CD14-positive monocyte (primary cell): Measurements from ENCODE around the gene CDKN2AIP. TPM values are rescaled to one million over a fixed set of nuclear protein-coding genes. Genes with fewer than 3 reads are reported as not detected.

Experiments used
- DNase-seq, 3 donors: peaks; one replicate each; pipeline ENCODE4 v3.0.0-alpha.2; 2011 to 2022
- H2AFZ ChIP-seq: 2 replicates; pipeline ENCODE4 v1.6.0; 2012; ENCODE audit warnings: mild to moderate bottlenecking, low read depth, low read length, inconsistent platforms; ENCODE audit not compliant: insufficient read depth, poor library complexity, severe bottlenecking
- H3K27ac ChIP-seq, 2 donors: 1 replicate in 1 of 2; 2 replicates in 1 of 2; pipeline ENCODE4 v1.5.1; 2012 to 2013; ENCODE audit warnings: low read length in 2 of 2, control low read depth in 1 of 2, inconsistent platforms in 1 of 2, low read depth in 1 of 2, mild to moderate bottlenecking in 1 of 2
- H3K27me3 ChIP-seq, 2 donors: one replicate each; pipeline versions ENCODE4 v1.6.0 to v1.6.1; 2011 to 2013; ENCODE audit warnings: low read length in 2 of 2; ENCODE audit not compliant: control insufficient read depth in 2 of 2, insufficient read depth in 2 of 2
- H3K36me3 ChIP-seq, 2 donors: replicated peaks in 1 of 2; 1 replicate in 1 of 2; 2 replicates in 1 of 2; pipeline versions ENCODE4 v1.5.1 to v1.6.1; 2012 to 2013; ENCODE audit warnings: low read length in 2 of 2, control low read depth in 1 of 2, inconsistent platforms in 1 of 2, mild to moderate bottlenecking in 1 of 2; ENCODE audit not compliant: insufficient read depth in 2 of 2, control insufficient read depth in 1 of 2
- H3K4me1 ChIP-seq, 2 donors: 1 replicate in 1 of 2; 2 replicates in 1 of 2; pipeline versions ENCODE4 v1.5.1 to v1.6.1; 2012 to 2013; ENCODE audit warnings: low read length in 2 of 2, control low read depth in 1 of 2, inconsistent platforms in 1 of 2, mild to moderate bottlenecking in 1 of 2, moderate library complexity in 1 of 2; ENCODE audit not compliant: insufficient read depth in 2 of 2, control insufficient read depth in 1 of 2
- H3K4me2 ChIP-seq: replicated peaks from 2 replicates; pipeline ENCODE3; 2012; ENCODE audit warnings: low read length, moderate library complexity, mild to moderate bottlenecking; ENCODE audit not compliant: poor library complexity, severe bottlenecking; ENCODE audit errors: extremely low read depth
- H3K4me3 ChIP-seq, 3 experiments: fragments of 200-600 bp in 1 of 3; sonication (generic) in 1 of 3; replicated peaks in 1 of 3; 1 replicate in 2 of 3; 2 replicates in 1 of 3; pipeline ENCODE4 v1.5.1; 2011 to 2013; ENCODE audit warnings: low read length in 3 of 3, mild to moderate bottlenecking in 3 of 3, control low read depth in 2 of 3, low read depth in 2 of 3, inconsistent platforms in 1 of 3, moderate library complexity in 1 of 3
- H3K79me2 ChIP-seq: 2 replicates; pipeline ENCODE4 v1.6.0; 2012; ENCODE audit warnings: mild to moderate bottlenecking, control low read depth, inconsistent platforms, low read length, moderate library complexity; ENCODE audit not compliant: insufficient read depth
- H3K9ac ChIP-seq: 2 replicates; pipeline ENCODE4 v1.6.0; 2017; ENCODE audit warnings: low read length, mild to moderate bottlenecking; ENCODE audit not compliant: insufficient read depth, poor library complexity, severe bottlenecking
- H3K9me3 ChIP-seq, 2 donors: replicated peaks in 1 of 2; 1 replicate in 1 of 2; 2 replicates in 1 of 2; pipeline versions ENCODE4 v1.5.1 to v1.6.1; 2012 to 2013; ENCODE audit warnings: low read length in 2 of 2, control low read depth in 1 of 2; ENCODE audit not compliant: control insufficient read depth in 1 of 2, insufficient read depth in 1 of 2
- H4K20me1 ChIP-seq: 2 replicates; pipeline ENCODE4 v1.6.0; 2012; ENCODE audit warnings: mild to moderate bottlenecking, low read length, control low read depth, moderate library complexity; ENCODE audit not compliant: insufficient read depth
- H3K27ac Mint-ChIP-seq, 7 donors: one replicate each; pipeline ENCODE4 v1.8.0; 2020; ENCODE audit warnings: mild to moderate bottlenecking in 7 of 7, mixed read lengths in 7 of 7, moderate library complexity in 6 of 7, inconsistent platforms in 2 of 7
- H3K27me3 Mint-ChIP-seq, 3 donors: one replicate each; pipeline ENCODE4 v1.8.0; 2021 to 2022; ENCODE audit warnings: low read depth in 3 of 3, mild to moderate bottlenecking in 3 of 3, mixed read lengths in 3 of 3, moderate library complexity in 3 of 3, inconsistent platforms in 1 of 3
- H3K36me3 Mint-ChIP-seq, 2 donors: one replicate each; pipeline ENCODE4 v1.8.0; 2020; ENCODE audit warnings: mixed read lengths in 2 of 2, inconsistent platforms in 1 of 2, mild to moderate bottlenecking in 1 of 2
- H3K4me1 Mint-ChIP-seq: one replicate; pipeline ENCODE4 v1.8.0; 2020; ENCODE audit warnings: mild to moderate bottlenecking, mixed read lengths
- H3K4me3 Mint-ChIP-seq, 2 donors: one replicate each; pipeline ENCODE4 v1.8.0; 2020; ENCODE audit warnings: mild to moderate bottlenecking in 2 of 2, mixed read lengths in 2 of 2, moderate library complexity in 1 of 2
- H3K9me3 Mint-ChIP-seq, 7 donors: one replicate each; pipeline ENCODE4 v1.8.0; 2020 to 2022; ENCODE audit warnings: mixed read lengths in 7 of 7, mild to moderate bottlenecking in 6 of 7, moderate library complexity in 6 of 7, inconsistent platforms in 2 of 7
- WGBS: methylation state at CpG from one replicate; pipeline ENCODE4 v1.1.5; 2013; ENCODE audit warnings: missing lambda C conversion rate; ENCODE audit not compliant: insufficient coverage; 5-methylcytosine and 5-hydroxymethylcytosine counted together
- intact Hi-C, 2 donors: fragments of 100-400 bp; cut with micrococcal nuclease; formaldehyde crosslinking; loops; one replicate each; pipeline versions ENCODE4 v1.15.0 to v1.15.1; 2023
- polyA plus RNA-seq, 3 donors: library from polyadenylated mRNA; depleted of rRNA in 1 of 3; unstranded in 2 of 3; stranded (reverse) in 1 of 3; fragments of 300-500 nt in 2 of 3; fragments of >200 nt in 1 of 3; fragmentation: Illumina TruSeq in 2 of 3; gene quantifications; 1 replicate in 2 of 3; 2 replicates in 1 of 3; pipeline ENCODE4 v1.2.3, GENCODE V29; 2012 to 2021
- TF ChIP-seq, protein P1 (sequence below): fragments of 200-600 bp; IDR thresholded peaks from one replicate; pipeline ENCODE4 v1.8.0; 2022; ENCODE audit warnings: antibody characterized with exemption, mild to moderate bottlenecking

CDKN2AIP gene
- polyA plus RNA-seq, 3 donors = 3.1 to 4.4 (median 3.7) TPM

DNA sequence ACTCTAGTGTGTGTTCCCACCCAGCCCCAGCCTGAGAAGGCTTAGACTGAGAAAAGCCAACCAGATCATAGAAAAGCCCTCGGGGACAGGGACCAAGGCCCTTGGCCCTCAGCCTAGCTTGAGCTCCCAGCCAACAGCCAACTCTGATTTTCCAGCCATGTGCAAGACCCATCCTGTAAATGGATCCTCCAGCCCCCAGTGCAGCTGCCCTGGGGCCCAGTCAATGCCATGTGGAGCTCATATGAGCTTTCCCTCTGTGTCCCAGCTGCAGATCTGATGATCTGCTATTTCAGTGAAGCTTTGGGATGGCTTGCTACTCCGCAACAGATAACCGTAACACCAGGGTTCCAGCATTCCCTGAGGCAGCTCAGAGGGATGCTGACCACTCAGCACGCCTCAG, 40.5 kb upstream of the CDKN2AIP start:
- Mint-ChIP-seq H3K9me3 (peaks cover 0 to 3% (median 0%) of the 10 kb centered on the region in 7 donors), H3K4me1 (peaks cover 23% of the 10 kb centered on the region), H3K27ac (no peak overlapping the region), H3K4me3 (no peak overlapping the region), H3K27me3 (peaks cover 8 to 11% (median 11%) of the 10 kb centered on the region in 3 donors), H3K36me3 (no peaks in the 10 kb centered on the region)
- intact Hi-C loops = loop anchor here in 1 of 2 donors (10.0 kb wide), 1 partner anchor 329 kb away; no protein-coding TSS in a partner anchor
- Histone ChIP-seq H3K4me1 (peaks cover 11 to 22% of the 10 kb centered on the region in 2 donors), H3K4me2 (no peak overlapping the region), H3K9me3 (no peaks in the 10 kb centered on the region), H3K9ac (no peak overlapping the region), H4K20me1 (no peaks in the 10 kb centered on the region), H2AFZ (no peak overlapping the region), H3K27ac (no peak overlapping the region), H3K79me2 (no peaks in the 10 kb centered on the region), H3K4me3 (no peak overlapping the region), H3K27me3 (no peaks in the 10 kb centered on the region), H3K36me3 (no peaks in the 10 kb centered on the region)
- 98% methylated on average over 4 of the region's 4 CpGs for WGBS
- no peak for DNase-seq
- TF ChIP-seq, protein P1, sequence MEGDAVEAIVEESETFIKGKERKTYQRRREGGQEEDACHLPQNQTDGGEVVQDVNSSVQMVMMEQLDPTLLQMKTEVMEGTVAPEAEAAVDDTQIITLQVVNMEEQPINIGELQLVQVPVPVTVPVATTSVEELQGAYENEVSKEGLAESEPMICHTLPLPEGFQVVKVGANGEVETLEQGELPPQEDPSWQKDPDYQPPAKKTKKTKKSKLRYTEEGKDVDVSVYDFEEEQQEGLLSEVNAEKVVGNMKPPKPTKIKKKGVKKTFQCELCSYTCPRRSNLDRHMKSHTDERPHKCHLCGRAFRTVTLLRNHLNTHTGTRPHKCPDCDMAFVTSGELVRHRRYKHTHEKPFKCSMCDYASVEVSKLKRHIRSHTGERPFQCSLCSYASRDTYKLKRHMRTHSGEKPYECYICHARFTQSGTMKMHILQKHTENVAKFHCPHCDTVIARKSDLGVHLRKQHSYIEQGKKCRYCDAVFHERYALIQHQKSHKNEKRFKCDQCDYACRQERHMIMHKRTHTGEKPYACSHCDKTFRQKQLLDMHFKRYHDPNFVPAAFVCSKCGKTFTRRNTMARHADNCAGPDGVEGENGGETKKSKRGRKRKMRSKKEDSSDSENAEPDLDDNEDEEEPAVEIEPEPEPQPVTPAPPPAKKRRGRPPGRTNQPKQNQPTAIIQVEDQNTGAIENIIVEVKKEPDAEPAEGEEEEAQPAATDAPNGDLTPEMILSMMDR = no peak

DNA sequence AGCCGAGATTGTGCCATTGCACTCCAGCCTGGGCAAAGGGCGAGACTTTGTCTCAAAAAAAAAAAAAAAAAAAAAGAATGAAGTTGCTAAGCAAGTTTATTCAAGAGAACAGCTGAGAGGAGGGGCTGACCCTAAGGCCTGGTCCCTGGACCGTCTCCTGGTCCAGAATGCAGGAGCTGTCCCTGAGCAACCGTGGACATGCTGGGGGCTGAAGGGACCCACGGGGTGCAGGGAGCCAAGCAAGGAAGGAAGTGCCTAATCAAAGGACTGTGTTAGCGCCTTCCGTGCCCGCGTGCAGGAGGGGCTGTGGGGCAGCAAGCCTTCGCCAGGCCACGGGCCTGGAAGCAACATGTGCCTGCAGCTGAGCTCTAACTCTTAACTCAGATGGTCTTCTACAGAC, 39.1 kb upstream of the CDKN2AIP start:
- Mint-ChIP-seq H3K27me3 (peaks cover 7 to 11% (median 9%) of the 10 kb centered on the region in 3 donors), H3K4me1 (peaks cover 9% of the 10 kb centered on the region), H3K9me3 (peaks cover 0 to 3% (median 0%) of the 10 kb centered on the region in 7 donors), H3K36me3 (no peaks in the 10 kb centered on the region), H3K4me3 (no peak overlapping the region), H3K27ac (no peak overlapping the region)
- Histone ChIP-seq H3K27ac (no peak overlapping the region), H2AFZ (no peak overlapping the region), H3K79me2 (no peaks in the 10 kb centered on the region), H3K27me3 (no peaks in the 10 kb centered on the region), H3K9me3 (no peaks in the 10 kb centered on the region), H3K36me3 (no peaks in the 10 kb centered on the region), H3K4me1 (peaks cover 0 to 9% of the 10 kb centered on the region in 2 donors), H4K20me1 (no peaks in the 10 kb centered on the region), H3K9ac (no peak overlapping the region), H3K4me2 (no peak overlapping the region), H3K4me3 (no peak overlapping the region)
- no peak for DNase-seq
- 51% methylated on average over 4 of the region's 11 CpGs for WGBS
- intact Hi-C loops = loop anchor here in 1 of 2 donors (10.0 kb wide), 1 partner anchor 331 kb away; no protein-coding TSS in a partner anchor
- TF ChIP-seq, protein P1 = no peak
